Loucy (cell line): ENCODE data around the gene THEM5.

Source experiments
- H2AFZ ChIP-seq: fragments of 200-600 bp; sonication (generic); 2 replicates; pipeline ENCODE4 v1.6.0; 2016; ENCODE audit warnings: antibody characterized with exemption, mild to moderate bottlenecking, low read length, moderate library complexity
- H3F3A ChIP-seq: fragments of 200-600 bp; 2 replicates; pipeline ENCODE4 v1.6.0; 2016; ENCODE audit warnings: antibody characterized with exemption, low read depth, mild to moderate bottlenecking
- H3K27me3 ChIP-seq: fragments of 200-600 bp; sonication (generic); 2 replicates; pipeline ENCODE4 v1.6.1; 2014; ENCODE audit warnings: low read length, mild to moderate bottlenecking; ENCODE audit not compliant: insufficient read depth, poor library complexity, severe bottlenecking
- H3K36me3 ChIP-seq: fragments of 200-600 bp; sonication (generic); 2 replicates; pipeline ENCODE4 v1.6.1; 2016; ENCODE audit warnings: low read length; ENCODE audit not compliant: insufficient read depth
- H3K4me1 ChIP-seq: fragments of 200-600 bp; sonication (generic); 2 replicates; pipeline ENCODE4 v1.5.1; 2014; ENCODE audit warnings: low read length, mild to moderate bottlenecking; ENCODE audit not compliant: insufficient read depth, poor library complexity, severe bottlenecking
- H3K4me2 ChIP-seq: fragments of 200-600 bp; sonication (generic); 2 replicates; pipeline ENCODE4 v1.6.0; 2014; ENCODE audit warnings: antibody characterized with exemption, low read length, low read depth, mild to moderate bottlenecking; ENCODE audit not compliant: poor library complexity, severe bottlenecking
- H3K4me3 ChIP-seq: fragments of 200-600 bp; sonication (generic); 2 replicates; pipeline ENCODE4 v1.5.1; 2014; ENCODE audit warnings: low read length, mild to moderate bottlenecking, mixed read lengths; ENCODE audit not compliant: poor library complexity, severe bottlenecking
- H3K79me2 ChIP-seq: fragments of 200-600 bp; sonication (generic); 2 replicates; pipeline ENCODE4 v1.6.1; 2014; ENCODE audit warnings: low read length; ENCODE audit not compliant: insufficient read depth
- H3K9ac ChIP-seq: fragments of 200-600 bp; sonication (generic); 2 replicates; pipeline ENCODE4 v1.6.0; 2014; ENCODE audit warnings: mild to moderate bottlenecking, low read depth, low read length, moderate library complexity; ENCODE audit not compliant: poor library complexity, severe bottlenecking
- H3K9me2 ChIP-seq: fragments of 200-600 bp; sonication (generic); replicated peaks from 2 replicates; pipeline ENCODE4 v1.6.1; 2016; ENCODE audit warnings: low read depth, low read length, mixed read lengths
- H3K9me3 ChIP-seq: fragments of 200-600 bp; sonication (generic); 2 replicates; pipeline ENCODE4 v1.6.1; 2014; ENCODE audit warnings: mild to moderate bottlenecking, antibody characterized with exemption, low read length, low read depth; ENCODE audit not compliant: insufficient read depth
- H4K20me1 ChIP-seq: fragments of 200-600 bp; sonication (generic); 2 replicates; pipeline ENCODE4 v1.6.0; 2014; ENCODE audit warnings: antibody characterized with exemption, low read length, mild to moderate bottlenecking; ENCODE audit not compliant: insufficient read depth, poor library complexity, severe bottlenecking
- CTCF ChIP-seq: fragments of 200-600 bp; sonication (generic); conservative IDR thresholded peaks from 2 replicates; pipeline ENCODE4 v1.5.1; 2014; ENCODE audit warnings: mild to moderate bottlenecking, antibody characterized with exemption, low read length
- EZH2phosphoT487 ChIP-seq: fragments of 200-600 bp; IDR thresholded peaks from 2 replicates; pipeline ENCODE4 v1.6.1; 2018; ENCODE audit warnings: antibody characterized with exemption, mild to moderate bottlenecking, moderate library complexity, borderline replicate concordance

The THEM5 gene

GRCh38 chr1:151852733-151853132 lies 779 bp downstream of the THEM5 start:
- Histone ChIP-seq H3K79me2 (no peaks in the 10 kb centered on the region), H3K27me3 (no peaks in the 10 kb centered on the region), H3F3A (no peaks in the 10 kb centered on the region), H3K4me2 (no peak overlapping the region), H3K36me3 (no peaks in the 10 kb centered on the region), H3K9me2 (no peaks in the 10 kb centered on the region), H4K20me1 (no peaks in the 10 kb centered on the region), H3K4me1 (no peaks in the 10 kb centered on the region), H3K9ac (no peak overlapping the region), H3K9me3 (no peaks in the 10 kb centered on the region), H3K4me3 (no peak overlapping the region), H2AFZ (no peak overlapping the region)
- TF ChIP-seq CTCF: no peak
- TF ChIP-seq EZH2phosphoT487: no peak

- no peaks in the 10 kb centered on the region for H3K9me3 ChIP-seq
- H2AFZ ChIP-seq: no peak overlapping the region
- TF ChIP-seq CTCF (no peak), EZH2phosphoT487 (no peak)
- no peak overlapping the region for H3K4me3 ChIP-seq
- no peaks in the 10 kb centered on the region for H3K36me3 ChIP-seq
- H3K79me2 ChIP-seq: no peaks in the 10 kb centered on the region
- no peak overlapping the region for H3K4me2 ChIP-seq
- H3F3A ChIP-seq: no peaks in the 10 kb centered on the region
- no peaks in the 10 kb centered on the region for H4K20me1 ChIP-seq
- no peaks in the 10 kb centered on the region for H3K4me1 ChIP-seq
- no peaks in the 10 kb centered on the region for H3K27me3 ChIP-seq
- no peak overlapping the region for H3K9ac ChIP-seq
- H3K9me2 ChIP-seq: no peaks in the 10 kb centered on the region
Observed at GRCh38 chr1:151851886-151852285, 1.6 kb downstream of the THEM5 start.

DNA sequence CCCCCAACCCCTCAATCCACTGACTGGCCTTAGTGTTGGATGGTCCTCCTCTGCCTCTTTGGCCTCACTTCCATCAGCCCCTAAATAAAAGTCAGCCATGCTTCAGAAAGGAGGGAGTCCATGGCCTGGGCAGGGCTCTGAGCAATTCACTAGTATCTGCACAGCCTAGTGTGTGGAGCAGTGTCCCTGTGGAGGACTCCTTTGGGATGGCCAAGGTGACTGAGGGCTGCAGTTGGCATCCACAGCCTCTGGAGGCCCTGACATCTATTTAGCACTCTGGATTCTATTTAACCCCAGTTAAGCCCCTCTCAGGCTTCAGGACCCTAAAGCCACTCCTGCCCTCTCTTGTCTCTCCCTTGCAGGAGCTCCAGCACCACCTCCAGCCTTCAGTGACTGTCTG lies 3.6 kb downstream of the THEM5 start:
- Histone ChIP-seq H3K9ac (no peak overlapping the region), H3K4me3 (no peak overlapping the region), H3K9me2 (no peaks in the 10 kb centered on the region), H3K79me2 (no peaks in the 10 kb centered on the region), H3F3A (no peaks in the 10 kb centered on the region), H2AFZ (no peak overlapping the region), H3K36me3 (no peaks in the 10 kb centered on the region), H3K27me3 (no peaks in the 10 kb centered on the region), H3K4me2 (no peak overlapping the region), H3K9me3 (no peaks in the 10 kb centered on the region), H3K4me1 (no peaks in the 10 kb centered on the region), H4K20me1 (no peaks in the 10 kb centered on the region)
- TF ChIP-seq CTCF (no peak), EZH2phosphoT487 (no peak)
